GM10266 (cell line): ENCODE data around the gene SAMHD1.
"Not testable (repeated sequence)": the region's sequence is repeated elsewhere in the genome, so short reads cannot be mapped to it uniquely, and the experiment has no call there.

Experiments used
- DNase-seq: peaks from one replicate; pipeline ENCODE4 v3.0.0; 2012; ENCODE audit errors: extremely low spot score
- TF ChIP-seq, protein P1 (sequence below): IDR thresholded peaks from 2 replicates; pipeline ENCODE4 v1.5.1; 2012; ENCODE audit warnings: mild to moderate bottlenecking, low read depth; ENCODE audit not compliant: control insufficient read depth, insufficient read depth; ENCODE audit errors: missing control alignments

Gene SAMHD1

DNA sequence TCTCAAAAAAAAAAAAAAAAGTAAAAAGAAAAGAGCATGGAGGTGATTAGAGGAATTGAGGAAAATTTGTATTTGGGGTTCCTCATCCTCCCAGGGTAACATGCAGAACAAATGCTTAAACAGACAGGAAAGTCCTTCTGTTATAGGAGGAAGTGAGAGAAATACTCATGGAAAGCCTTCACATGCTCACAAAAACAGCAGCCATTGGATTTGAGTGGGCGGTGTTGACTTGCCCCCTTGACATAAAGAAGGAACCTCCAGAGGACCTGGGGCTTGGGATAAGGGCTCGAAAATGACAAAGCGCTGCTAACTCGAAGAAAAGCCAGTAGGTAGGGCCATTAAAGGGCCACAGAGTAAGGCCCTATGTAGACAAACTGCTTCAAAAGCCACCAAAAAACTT lies 17.5 kb upstream of the SAMHD1 start:
- no peak for DNase-seq
- TF ChIP-seq, protein P1, sequence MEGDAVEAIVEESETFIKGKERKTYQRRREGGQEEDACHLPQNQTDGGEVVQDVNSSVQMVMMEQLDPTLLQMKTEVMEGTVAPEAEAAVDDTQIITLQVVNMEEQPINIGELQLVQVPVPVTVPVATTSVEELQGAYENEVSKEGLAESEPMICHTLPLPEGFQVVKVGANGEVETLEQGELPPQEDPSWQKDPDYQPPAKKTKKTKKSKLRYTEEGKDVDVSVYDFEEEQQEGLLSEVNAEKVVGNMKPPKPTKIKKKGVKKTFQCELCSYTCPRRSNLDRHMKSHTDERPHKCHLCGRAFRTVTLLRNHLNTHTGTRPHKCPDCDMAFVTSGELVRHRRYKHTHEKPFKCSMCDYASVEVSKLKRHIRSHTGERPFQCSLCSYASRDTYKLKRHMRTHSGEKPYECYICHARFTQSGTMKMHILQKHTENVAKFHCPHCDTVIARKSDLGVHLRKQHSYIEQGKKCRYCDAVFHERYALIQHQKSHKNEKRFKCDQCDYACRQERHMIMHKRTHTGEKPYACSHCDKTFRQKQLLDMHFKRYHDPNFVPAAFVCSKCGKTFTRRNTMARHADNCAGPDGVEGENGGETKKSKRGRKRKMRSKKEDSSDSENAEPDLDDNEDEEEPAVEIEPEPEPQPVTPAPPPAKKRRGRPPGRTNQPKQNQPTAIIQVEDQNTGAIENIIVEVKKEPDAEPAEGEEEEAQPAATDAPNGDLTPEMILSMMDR, result no peak

DNA sequence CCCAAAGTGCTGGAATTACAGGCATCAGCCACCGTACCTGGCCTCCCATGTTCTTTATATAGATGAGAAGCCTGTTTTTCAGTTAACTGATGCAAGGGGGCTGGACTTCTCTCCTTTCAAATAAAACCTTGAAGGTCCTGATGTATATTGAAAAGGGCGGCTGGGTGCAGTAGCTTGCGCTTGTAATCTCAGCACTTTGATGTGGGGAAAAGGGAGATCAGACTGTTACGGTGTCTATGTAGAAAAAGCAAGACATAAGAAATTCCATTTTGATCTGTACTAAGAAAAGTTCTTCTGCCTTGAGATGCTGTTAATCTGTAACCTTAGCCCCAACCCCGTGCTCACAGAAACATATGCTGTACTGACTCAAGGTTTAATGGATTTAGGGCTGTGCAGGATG lies 16.1 kb upstream of the SAMHD1 start:
- TF ChIP-seq, protein P1, result no peak
- no peak for DNase-seq

DNA sequence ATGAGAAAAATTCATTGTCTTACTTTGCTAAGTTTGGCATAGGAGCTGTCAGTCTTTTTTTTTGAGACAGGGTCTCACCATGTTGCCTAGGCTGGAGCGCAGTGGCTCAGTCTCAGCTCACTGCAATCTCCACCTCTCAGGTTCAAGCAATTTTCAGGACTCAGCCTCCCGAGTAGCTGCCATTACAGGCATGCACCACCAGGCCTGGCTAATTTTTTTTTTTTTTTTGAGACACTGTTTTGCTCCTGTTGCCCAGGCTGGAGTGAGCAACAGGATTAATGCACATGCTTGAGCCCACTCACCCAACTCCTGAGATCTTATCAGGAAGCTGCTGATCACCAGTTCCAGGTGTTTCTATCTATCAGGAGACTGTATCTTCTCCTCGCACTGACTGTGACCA lies 15.5 kb upstream of the SAMHD1 start:
- not testable (repeated sequence) for DNase-seq

GRCh38 chr20:36962354-36962941 lies 10.9 kb upstream of the SAMHD1 start:
- not testable (repeated sequence) for DNase-seq

- DNase-seq, result no peak
- TF ChIP-seq, protein P1, result no peak
Measured at GRCh38 chr20:36959242-36959641, 7.7 kb upstream of the SAMHD1 start.

GRCh38 chr20:36957875-36958667 lies 6.6 kb upstream of the SAMHD1 start:
- TF ChIP-seq, protein P1, result no peak
- no peak for DNase-seq

GRCh38 chr20:36956674-36957073 lies 5.2 kb upstream of the SAMHD1 start:
- TF ChIP-seq, protein P1, result no peak
- no peak for DNase-seq

DNA sequence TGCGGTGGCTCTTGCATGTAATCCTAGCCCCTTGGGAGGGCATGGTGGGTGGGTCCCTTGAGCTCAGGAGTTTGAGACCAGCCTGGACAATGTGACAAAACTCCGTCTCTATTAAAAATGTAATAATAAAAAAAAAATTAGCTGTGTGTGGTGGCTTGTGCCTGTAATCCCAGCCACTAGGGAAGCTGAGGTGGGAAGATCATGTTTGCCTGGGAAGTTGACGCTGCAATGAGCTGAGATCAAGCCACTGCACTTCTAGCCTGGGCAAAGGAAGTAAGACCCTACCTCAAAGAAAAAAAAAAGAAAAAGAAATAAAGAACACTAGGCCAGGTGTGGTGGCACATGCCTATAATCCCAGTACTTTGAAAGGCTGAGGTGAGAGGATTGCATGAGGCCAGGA lies 4.5 kb upstream of the SAMHD1 start:
- DNase-seq, result no peak
- TF ChIP-seq, protein P1, result no peak
